ENCODE measurements around the gene HTD2. TPM values are rescaled to one million over a fixed set of nuclear protein-coding genes. Genes with fewer than 3 reads are reported as not detected.
"Not testable (repeated sequence)": the region's sequence is repeated elsewhere in the genome, so short reads cannot be mapped to it uniquely, and the experiment has no call there.

The HTD2 gene
- total RNA-seq, 4 donors from 2014 or later: 10.6 to 15.1 (median 13.7) TPM

DNA sequence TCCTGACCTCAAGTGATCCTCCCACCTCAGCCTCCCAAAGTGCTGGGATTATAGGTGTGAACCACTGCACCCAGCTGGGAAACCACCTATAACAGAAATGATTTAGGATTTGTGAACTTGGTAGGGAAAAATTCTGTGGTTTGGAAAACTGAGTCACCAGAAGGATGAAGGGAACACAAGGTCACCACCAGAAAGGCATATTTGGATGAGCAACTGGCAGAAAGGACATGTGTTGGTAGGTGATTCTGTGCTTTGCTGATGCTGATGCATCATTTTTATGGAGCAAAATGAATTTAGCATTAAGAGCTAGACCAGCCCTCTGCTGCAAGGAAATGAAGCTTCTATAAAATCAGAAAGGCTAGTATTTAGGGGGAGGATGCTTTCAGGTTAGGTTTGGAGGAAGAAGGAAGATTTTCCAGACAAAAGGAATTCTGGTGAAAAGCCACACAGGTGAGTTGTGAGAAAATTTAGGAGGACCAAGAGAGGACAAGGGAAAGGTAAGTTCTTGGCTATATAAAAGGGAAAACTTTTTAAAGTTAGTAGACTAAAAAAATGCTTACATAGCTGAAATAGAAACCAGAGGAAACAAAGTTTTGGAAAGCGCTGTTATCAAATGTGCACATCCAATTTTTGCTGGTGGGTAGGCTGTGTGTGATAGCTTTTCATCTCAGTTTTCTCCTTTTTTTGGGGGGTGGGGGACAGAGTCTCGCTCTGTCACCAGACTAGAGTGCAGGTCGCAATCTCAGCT lies 30.0 kb downstream of the HTD2 start:
- Histone ChIP-seq H3K27ac (peak overlapping the region in 1 of 4 donors; percentile 76), H3K4me1 (peaks cover 0 to 48% (median 12%) of the 10 kb centered on the region in 4 donors), H3K36me3 (peaks cover 0 to 10% (median 0%) of the 10 kb centered on the region in 3 donors), H3K27me3 (no peaks in the 10 kb centered on the region), H3K4me3 (no peak overlapping the region), H3K9me3 (no peaks in the 10 kb centered on the region)
- no peak for DNase-seq (ENCODE audit: low spot score in 2 of 2)
- TF ChIP-seq POLR2A (IDR thresholded peaks at IDR 0.05) (no peak), EP300 (IDR thresholded peaks at IDR 0.05) (no peak)
- TF ChIP-seq, protein P1, sequence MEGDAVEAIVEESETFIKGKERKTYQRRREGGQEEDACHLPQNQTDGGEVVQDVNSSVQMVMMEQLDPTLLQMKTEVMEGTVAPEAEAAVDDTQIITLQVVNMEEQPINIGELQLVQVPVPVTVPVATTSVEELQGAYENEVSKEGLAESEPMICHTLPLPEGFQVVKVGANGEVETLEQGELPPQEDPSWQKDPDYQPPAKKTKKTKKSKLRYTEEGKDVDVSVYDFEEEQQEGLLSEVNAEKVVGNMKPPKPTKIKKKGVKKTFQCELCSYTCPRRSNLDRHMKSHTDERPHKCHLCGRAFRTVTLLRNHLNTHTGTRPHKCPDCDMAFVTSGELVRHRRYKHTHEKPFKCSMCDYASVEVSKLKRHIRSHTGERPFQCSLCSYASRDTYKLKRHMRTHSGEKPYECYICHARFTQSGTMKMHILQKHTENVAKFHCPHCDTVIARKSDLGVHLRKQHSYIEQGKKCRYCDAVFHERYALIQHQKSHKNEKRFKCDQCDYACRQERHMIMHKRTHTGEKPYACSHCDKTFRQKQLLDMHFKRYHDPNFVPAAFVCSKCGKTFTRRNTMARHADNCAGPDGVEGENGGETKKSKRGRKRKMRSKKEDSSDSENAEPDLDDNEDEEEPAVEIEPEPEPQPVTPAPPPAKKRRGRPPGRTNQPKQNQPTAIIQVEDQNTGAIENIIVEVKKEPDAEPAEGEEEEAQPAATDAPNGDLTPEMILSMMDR (IDR thresholded peaks at IDR 0.05): no peak
- WGBS, 2 donors: 95% methylated on average over 3 of the region's 3 CpGs

DNA sequence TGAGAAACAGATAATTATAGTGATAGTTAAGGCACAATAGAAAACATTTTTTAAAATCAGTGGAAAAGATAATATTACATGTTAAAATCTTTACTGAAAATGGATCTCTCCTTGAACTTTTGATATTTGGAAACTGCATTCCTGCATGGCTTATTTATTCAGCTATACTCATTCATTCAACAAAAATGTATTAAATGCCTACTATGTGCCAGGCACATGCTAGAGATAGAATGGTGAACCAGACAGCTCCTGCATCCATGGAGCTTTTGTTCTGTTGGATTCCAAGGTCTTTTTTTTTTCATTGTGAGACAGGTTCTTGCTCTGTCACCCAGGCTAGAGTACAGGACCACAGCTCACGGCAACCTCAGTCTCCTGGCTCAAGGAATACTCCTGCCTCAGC lies 30.9 kb downstream of the HTD2 start:
- Histone ChIP-seq H3K9me3 (no peaks in the 10 kb centered on the region), H3K4me1 (peaks cover 0 to 40% (median 9%) of the 10 kb centered on the region in 4 donors), H3K36me3 (peaks cover 0 to 10% (median 0%) of the 10 kb centered on the region in 3 donors), H3K4me3 (no peak overlapping the region), H3K27ac (peak overlapping the region in 1 of 4 donors; percentile 40), H3K27me3 (no peaks in the 10 kb centered on the region)
- TF ChIP-seq, protein P1 (IDR thresholded peaks at IDR 0.05): no peak
- TF ChIP-seq EP300 (IDR thresholded peaks at IDR 0.05) (no peak), POLR2A (IDR thresholded peaks at IDR 0.05) (no peak)
- DNase-seq (ENCODE audit: low spot score in 2 of 2): no peak
- WGBS, 2 donors: 73 to 77% methylated on average over 1 of the region's 1 CpG

DNA sequence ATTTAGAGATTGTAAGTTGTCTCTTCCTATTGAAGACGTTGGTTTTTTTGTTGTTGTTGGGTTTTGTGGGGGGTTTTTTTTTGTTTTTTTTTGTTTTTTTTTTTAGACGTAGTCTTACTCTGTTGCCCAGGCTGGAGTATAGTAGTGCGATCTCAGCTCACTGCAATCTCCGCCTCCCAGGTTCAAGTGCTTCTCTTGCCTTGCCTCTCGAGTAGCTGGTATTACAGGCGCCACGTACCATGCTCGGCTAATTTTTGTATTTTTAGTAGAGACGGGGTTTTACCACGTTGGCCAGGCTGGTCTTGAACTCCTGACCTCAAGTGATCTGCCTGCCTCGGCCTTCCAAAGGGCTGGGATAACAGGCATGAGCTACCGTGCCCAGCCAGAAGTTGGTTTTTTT lies 32.8 kb downstream of the HTD2 start:
- not testable (repeated sequence) for H3K27me3 ChIP-seq; H3K27ac ChIP-seq; H3K9me3 ChIP-seq; H3K4me3 ChIP-seq; DNase-seq (ENCODE audit: low spot score in 2 of 2)
- WGBS, 2 donors: 89 to 92% methylated on average over 12 of the region's 12 CpGs
- Histone ChIP-seq H3K4me1 (peaks cover 0 to 32% (median 11%) of the 10 kb centered on the region in 4 donors), H3K36me3 (peaks cover 0 to 21% (median 0%) of the 10 kb centered on the region in 3 donors)

DNA sequence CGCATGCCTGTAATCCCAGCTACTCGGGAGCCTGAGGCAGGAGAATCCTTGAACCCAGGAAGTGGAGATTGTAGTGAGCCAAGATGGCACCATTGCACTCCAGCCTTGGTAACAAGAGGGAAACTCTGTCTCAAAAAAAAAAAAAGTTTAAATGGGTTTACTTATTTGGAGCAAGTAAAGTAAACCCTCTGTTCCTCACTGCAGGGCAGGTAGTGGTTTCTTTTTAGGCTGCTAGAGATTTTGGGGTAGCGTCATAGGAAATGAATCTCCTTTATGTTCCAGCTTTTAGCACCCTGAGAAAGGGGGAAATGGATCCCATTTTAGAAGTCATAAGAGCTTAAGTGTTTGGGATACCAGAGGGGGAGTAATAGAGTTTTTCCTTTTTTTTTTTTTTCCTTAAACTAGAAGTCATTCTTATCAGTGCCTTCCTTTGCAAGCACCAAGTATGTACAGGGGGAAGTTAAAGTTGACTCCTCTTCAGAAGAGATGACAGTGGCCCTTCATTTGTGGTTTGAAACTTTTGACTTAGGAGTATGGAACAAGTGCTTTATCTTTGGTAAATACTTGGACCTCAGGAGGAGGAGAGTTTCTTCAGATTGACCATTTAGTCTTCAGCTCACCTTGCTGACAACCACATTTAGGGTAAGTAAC lies 34.4 kb downstream of the HTD2 start:
- Histone ChIP-seq H3K27ac (no peak overlapping the region), H3K9me3 (no peaks in the 10 kb centered on the region), H3K27me3 (no peaks in the 10 kb centered on the region), H3K36me3 (peaks cover 0 to 21% (median 0%) of the 10 kb centered on the region in 3 donors), H3K4me3 (no peak overlapping the region), H3K4me1 (peaks cover 0 to 21% (median 9%) of the 10 kb centered on the region in 4 donors)
- TF ChIP-seq POLR2A (IDR thresholded peaks at IDR 0.05) (no peak), EP300 (IDR thresholded peaks at IDR 0.05) (no peak)
- TF ChIP-seq, protein P1 (IDR thresholded peaks at IDR 0.05): no peak
- DNase-seq (ENCODE audit: low spot score in 2 of 2): no peak
- WGBS, 2 donors: 96 to 99% methylated on average over 3 of the region's 3 CpGs

DNA sequence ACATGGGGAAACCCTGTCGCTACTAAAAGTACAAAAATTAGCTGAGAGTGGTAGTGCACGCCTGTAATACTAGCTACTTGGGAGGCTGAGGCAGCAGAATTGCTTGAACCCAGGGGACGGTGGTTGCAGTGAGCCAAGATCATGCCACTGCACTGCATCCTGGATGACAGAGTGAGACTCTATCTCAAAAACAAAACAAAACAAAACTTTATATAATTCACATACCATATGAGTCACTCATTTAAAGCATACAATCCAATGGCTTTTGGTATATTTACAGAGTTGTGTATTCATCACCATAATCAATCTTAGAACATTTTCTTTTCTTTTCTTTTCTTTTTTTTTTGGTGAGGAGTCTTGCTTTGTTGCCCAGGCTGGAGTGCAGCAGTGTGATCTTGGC lies 35.1 kb downstream of the HTD2 start:
- 77 to 88% methylated on average over 3 of the region's 3 CpGs for WGBS, 2 donors
- Histone ChIP-seq H3K4me1 (peaks cover 0 to 16% (median 6%) of the 10 kb centered on the region in 4 donors), H3K4me3 (no peak overlapping the region), H3K36me3 (peaks cover 0 to 21% (median 0%) of the 10 kb centered on the region in 3 donors), H3K27ac (no peak overlapping the region), H3K9me3 (no peaks in the 10 kb centered on the region), H3K27me3 (no peaks in the 10 kb centered on the region)
- no peak for DNase-seq (ENCODE audit: low spot score in 2 of 2)
- TF ChIP-seq, protein P1 (IDR thresholded peaks at IDR 0.05): no peak
- TF ChIP-seq EP300 (IDR thresholded peaks at IDR 0.05) (no peak), POLR2A (IDR thresholded peaks at IDR 0.05) (no peak)
